EL (cell line): ENCODE data around the gene PHIP.
A peak's percentile ranks its signal among the peaks of the same experiment; 100 is the strongest.
"Not testable (repeated sequence)": the region's sequence is repeated elsewhere in the genome, so short reads cannot be mapped to it uniquely, and the experiment has no call there.

Experiments used
- DNase-seq: peaks from one replicate; pipeline ENCODE4 v3.0.0-alpha.2; 2016

PHIP gene

DNA sequence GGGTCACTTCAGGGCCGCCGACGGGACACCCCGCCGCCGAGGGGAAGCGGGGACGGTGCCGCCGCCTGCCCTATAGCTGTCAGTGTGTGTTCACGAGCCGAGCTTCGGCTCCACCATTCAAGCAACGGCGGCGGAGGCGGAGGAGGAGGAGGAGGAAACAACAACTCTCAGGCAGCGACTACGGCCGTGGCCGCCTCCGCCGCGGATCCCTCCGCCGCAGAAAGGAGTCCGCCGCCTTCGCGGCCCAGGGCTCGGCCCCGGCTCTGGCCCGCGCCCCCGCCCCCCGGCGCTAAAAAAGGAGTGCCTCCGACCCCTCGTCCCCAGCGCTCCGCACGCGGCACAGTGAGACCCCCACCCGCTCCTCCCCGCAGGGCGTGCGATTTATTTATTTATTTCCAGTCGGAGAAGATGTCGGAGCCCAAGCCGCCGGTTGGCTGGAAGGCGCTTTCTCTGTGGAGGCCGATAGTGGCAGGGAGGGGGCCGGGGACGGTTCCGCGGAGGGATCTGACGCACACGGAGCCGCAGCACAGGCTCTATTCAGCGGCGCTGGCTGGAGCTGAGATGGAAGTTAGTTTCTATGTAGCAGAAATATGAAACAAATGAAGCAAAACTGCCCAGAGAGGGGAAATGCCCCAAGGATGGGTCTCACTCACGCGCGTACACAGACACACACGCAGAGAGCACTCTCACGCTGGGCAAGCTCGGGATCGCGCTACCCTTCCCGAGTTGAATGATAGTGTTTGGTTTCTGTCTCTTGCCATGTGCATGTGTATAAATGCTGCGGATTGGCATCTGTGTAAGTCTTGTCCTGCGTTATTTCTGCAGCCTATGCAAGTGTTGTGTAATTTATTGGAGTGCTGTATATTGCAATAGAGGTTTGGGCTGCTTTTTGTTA lies at the start of gene PHIP:
Gene PHIP (minus strand): TSS at position 180 of the 895 bp plus-strand sequence. CDS start 186 bp downstream, outside the sequence.
- DNase-seq = peak; percentile 96

DNA sequence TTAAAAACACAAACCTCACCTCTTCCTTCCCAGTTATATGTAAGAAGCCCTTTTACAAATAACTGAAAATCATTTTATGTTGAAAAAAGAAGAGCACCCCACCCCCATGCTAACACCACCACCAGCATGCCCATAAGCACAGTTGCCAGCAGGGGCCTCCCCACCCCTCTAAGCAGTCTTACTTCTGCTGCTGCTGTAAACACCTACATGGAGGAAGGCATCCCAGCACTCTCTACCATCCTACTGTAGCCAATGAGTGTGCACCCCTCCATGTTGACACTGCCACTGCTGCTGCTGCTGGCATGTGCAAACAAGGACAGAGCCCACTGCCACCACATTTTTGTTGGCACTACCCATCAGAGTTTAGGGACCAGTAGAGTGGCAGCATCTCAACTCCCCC lies 49.6 kb upstream of the PHIP start:
- DNase-seq = no peak

DNA sequence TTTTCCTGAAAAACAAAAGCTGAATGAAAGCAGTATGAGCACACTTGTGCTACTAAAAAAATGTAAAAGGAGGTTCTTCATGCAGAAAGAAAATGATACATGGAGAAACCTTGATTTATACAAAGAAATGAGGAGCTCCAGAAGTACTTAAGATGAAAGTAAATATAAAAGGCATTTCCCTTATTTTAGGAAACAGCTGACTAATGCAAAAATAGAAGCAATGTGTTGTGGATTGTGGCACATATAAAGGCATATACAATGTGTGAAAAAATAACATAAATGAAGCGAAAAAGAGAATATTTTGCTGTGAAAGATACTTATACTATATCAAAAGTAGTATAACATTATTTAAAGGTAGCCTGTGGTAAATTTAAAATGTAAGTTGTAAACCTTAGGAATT lies 41.2 kb upstream of the PHIP start:
- DNase-seq = no peak

DNA sequence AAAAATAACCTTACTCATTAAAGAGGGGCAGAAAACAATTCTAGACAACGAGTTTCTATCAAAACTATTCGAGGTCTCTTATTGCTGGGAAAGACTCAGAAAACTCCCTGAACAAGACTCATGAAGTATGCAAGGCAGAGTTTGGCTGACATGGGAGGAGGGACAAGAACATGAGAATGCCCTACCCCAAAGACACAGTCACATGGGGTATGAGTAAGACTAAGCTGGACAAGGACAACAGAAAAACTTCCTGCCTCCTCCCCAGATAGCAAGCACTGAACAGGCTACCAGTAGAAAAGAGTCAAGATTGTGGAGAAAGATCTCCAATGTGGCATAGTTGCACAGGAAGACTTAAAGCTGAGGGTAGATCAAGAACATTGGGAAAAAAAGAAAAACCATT lies 39.7 kb upstream of the PHIP start:
- no peak for DNase-seq

DNA sequence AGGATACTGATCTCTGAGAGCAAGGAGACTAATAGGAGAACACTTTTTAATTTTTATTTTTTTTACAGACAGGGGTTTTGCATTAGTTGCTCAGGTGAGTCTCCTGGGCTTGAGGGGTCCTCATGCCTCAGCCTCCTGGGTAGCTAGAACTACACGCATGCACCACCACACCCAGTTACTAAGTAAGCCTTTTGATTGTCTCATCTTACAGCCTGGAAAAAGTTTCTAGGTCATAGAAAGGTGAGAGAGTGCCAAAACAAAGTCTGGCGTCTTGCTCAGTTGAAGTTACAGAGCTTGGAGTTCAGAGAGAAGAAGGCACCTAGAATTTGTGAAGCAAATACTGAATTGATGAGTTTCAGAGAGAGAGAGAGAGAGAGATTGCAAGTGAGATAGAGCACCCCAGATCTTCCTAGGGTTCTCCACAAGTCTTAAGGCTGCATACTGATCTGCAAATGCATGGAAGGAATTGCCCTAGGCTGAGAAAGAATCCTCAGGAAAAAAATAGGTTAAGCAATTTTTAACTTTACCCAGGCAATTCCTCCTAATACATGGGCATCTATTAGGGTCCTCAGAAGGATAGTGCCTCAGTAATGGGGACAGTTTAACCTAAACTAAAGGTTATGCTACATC lies 37.6 kb upstream of the PHIP start:
- DNase-seq = no peak

DNA sequence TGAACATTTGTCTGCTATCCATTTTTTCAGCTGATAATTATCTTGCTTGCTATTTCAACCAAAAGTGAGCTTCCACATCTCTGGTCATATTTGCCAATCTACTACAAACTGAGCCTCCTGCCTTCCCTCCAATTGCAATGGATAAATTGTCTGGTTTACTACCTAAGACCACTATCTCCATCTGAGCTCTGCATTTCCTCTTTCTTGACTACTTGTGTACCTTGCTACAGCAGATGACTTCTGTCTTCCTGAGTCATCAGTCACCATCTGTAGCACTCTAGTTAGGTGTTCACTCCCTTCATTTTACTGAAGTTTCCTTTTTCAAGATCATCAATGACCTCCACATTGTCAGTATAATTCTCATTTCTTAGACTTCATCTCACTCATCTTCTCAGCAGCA lies 33.5 kb upstream of the PHIP start:
- DNase-seq = no peak

DNA sequence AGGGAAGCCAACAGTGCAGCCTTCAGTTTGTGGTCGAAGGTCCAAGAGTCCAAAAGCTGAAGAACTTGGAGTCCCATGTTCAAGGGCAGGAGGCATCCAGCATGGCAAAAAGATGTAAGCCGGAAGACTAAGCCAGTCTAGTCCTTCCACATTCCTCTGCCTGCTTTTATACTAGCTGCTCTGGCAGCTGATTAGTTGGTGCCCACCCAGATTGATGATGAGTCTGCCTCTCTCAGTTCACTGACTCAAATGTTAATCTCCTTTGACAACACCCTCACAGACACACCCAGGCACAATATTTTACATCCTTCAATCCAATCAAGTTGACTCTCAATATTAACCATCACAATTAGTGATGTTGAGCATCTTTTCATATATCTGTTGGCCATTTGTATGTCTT lies 23.1 kb upstream of the PHIP start:
- no peak for DNase-seq

DNA sequence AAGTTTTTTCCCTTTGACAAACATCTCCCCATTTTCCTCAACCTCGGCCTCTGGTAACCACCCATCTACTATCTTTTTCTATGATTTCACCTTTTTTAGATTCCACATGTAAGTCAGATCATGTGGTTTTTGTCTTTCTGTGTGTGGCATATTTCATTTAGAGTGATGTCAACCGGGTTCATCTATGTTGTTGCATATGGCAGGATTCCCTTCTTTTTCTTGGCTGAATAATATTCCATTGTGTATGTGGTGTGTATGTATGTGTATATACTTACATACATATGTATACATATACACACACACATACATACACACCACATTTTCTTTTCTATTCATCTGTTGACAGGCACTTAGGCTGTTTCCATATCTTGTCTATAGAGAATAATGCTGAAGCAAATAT lies 22.2 kb upstream of the PHIP start:
- no peak for DNase-seq

DNA sequence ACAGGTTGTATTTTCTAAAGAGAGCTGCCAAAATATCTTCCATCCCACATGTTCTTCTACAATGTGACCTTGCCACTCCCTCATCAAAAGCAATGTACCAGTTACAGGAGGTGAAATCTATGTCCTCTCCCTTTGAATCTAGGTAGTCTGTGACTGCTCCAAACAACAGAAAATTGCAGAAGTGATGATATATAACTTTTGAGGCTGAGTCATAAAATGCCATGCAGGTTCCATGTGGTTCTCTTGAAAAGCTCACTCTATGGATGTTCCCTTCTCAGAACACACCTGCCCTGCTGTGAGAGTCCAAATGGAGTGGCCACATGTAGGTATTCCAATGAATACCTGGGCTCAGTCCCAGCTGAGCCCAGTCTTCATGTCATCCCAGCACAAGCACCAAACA lies 16.9 kb upstream of the PHIP start:
- no peak for DNase-seq

DNA sequence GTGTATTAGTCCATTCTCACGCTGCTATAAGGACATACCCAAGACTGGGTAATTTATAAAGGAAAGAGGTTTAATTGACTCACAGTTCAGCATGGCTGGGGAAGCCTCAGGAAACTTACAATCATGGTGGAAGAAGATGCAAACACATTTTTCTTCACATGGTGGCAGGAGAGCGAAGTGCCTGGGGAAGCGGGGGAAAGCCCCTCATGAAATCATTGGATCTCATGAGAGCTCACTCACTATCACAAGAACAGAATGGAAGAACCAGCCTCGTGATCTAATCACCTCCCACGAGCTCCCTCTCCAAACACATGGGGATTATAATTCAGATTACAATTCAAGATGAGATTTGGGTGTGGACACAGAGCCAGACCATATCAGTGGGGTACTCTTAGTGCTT lies 13.7 kb upstream of the PHIP start:
- not testable (repeated sequence) for DNase-seq

DNA sequence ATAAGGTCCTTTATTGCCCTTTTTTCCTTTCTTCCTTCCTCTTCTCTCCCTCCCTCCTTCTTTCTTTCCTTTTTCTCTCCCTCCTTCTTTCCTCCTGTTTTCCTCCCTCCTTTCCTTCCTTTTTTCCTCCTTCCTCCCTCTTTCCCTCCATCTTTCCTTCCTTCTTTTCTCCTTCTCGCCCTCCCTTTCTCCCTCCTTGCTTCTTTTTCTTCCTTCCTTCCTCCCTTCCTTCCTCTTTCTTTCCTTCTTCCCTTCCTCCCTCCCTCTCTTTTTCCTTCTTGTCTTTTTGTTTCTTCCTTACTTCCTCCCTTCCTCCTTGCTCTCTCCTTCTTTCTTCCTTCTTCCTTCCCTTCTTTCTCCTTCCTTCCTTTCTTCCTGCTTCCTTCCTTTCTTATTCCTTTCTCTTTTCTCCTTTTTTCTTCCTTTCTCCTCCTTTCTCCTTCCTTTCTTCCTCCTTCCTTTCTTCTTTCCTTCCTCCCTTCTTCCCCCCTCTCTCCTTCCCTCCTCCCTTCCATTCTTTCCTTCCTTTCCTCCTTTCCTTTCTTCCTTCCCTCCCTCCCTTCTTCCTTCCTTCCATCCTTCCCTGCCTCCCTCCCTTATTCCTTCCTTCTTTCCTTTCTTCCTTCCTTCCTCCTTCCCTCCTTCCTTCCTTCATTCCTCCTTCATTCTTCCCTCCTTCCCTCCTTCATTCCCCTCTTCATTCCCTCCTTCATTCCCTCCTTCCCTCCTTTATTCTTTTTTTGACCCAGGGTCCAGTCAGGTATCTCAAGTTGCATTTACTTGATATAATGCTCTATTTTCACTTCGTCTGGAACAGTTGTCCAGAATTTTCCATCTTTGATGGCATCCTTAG lies 11.7 kb upstream of the PHIP start:
- DNase-seq = no peak

DNA sequence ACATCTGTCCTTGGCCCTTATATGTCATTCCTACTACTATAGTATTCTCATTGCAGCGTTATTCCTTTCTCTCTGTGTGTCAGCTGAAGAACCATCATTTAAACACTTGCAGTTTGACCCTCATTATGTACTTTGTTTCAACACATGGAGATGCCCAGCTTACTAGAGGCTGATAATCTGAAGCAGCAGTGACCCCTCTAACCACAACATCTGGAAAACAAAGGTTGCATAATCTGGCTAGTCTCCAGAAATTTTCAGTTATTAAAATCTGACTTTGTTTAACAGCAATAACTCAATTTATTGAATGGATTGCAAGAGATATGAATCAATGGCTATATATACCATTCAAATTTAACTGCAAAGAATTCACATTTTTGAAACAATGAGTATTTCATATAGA lies 6.6 kb upstream of the PHIP start:
- DNase-seq = no peak

DNA sequence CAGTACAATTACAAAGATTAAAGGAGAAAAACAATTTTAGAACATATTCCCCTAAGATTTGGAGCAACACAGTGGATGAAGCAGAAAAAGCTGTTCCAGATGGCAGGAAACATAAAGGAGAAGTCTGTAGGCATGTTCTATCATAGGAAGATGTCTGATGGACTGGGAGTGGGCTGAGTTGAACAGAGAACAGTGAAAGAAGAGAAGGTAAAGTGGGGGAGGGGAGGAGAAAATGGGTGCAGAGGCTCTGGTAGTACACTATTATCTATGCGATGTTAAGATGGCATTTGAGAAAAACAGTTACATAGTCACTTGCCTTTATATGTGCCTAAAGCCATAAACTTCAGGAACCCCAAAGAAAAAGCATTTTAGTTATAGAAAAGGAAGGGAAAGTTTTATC lies 4.2 kb upstream of the PHIP start:
- DNase-seq = no peak

DNA sequence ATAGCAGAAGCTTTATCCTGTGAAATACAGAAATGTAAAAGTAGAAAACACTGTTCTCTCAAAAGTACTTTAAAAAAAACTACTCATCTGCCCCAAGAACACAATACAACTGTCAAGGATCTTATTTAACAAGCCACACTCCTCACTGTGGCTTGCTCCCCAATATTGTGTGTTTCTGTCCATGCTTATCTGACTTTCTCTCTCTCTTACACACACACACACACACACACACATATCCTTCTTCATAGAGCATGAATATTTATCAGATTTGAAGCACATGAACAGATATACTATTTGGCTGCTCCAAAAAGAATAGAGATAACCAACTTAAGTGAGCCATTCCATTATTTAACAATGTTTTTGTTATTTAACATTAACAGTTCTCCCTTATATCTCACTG lies 3.6 kb upstream of the PHIP start:
- no peak for DNase-seq

DNA sequence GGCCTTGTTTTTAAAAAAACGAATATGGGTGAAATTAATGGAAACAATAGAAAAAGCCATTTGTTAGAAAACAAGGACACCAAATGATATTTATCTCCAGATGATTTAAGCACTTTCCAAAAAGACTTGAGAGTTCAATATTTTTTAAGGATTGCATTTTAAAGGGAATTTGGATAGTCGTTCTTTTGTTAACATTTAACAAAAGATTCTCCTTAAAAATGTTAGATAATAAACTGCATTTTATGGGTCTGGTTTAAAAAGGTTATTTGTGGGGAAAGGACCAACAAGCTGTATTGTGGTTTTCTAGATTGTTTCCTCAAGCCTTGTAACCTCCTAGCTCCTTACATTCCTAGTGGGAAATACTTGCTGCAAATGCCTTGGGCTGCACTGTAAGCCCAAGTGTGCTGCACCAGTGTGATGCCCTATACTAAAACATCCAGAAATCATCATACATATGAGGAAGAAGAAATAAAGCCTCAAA lies 1.5 kb upstream of the PHIP start:
- DNase-seq = peak; percentile 5

DNA sequence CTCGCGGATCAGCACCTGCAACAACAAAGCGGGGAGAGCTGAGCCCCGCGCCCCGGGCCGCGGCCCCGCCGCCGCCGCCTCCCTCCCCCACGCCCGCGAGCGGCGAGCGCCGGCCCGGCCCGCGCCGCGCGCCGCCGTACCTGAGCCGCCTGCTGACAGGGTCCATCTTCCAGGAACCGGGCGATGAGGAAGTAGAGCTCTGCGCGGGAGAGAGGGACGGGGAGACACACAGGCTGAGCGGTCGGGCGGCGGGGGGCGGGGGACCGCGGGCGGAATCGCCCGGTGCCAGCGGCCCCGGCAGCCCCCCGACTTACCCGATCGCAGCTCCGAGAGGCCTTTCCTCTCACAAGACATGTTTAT lies 359 bp downstream of the PHIP start:
- no peak for DNase-seq

DNA sequence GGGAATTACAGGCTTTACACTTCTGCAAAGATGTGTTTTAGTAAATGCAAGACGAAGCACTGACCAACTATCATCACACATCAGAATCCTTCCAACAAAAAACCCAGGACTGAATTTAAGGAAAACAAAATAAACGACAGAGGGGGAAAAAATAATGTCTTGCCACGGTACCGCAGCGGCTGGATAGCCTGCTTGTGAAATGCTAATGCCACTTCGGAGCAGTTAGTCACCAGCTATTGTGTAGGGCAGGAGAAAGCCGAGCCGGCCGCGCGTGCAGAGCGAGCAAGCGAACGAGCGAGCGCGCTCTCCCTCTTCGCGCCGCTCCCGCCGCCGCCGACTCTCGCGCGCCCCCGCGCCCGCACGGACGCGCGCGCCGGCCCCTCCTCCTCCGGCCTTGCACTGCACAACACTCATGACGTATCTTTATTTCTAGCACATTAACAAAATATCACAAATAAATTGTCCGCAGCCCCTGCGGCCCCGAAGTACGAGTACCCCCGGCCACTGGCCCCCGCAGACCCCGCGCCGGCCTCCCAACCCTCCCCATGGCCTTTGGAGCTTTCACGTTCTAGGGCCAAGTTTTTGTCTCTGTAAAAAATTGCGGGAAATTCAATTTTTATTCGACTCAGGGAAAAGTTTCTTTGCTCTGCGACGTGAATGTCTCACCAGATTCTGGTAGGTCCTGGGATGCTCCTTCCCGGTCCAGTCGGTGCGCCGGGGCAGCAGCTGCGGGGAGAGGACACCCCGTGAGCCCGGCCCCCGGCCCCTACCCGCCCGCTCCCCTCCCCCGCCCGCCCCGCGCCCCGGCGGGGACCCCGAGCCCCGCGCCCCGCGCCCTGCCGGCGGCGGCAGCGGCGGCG lies 1.0 kb downstream of the PHIP start:
- DNase-seq = peak; percentile 95

DNA sequence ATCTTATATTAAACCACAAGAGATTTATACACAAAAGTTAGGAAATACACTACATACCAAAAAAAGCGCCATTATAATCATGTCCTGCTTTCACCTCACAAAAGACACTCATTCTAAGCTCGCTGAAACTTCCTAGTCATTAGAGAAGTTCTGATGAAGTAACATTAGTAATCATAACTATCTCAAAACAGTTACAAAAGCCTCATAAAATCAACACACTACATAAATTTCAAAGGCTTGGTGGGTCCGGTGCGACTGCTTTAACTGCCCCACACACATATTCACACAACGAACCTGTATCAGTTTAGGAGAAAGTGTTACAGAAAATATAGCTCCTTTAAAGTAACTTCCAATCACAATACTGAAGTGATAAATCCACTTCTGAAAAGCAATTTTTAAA lies 1.9 kb downstream of the PHIP start:
- peak; percentile 13 for DNase-seq

DNA sequence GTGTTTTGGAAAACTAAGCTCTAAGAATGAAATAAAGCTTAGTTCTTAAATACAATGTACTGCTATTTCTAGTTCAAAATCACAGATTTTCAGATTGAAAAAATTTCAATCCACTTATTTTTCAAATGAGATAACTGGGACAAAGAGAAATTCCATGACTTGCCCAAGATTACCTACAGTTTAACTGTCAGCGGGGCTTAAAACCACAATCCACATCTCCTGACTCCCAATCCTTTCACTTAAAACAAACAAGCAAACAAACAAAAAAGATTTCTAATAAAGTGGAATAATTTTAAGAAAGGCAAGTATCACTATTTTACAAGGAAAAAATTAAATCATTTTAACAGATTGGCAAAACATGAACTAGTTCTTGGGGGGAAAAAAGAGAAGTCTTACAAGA lies 4.2 kb downstream of the PHIP start:
- no peak for DNase-seq

DNA sequence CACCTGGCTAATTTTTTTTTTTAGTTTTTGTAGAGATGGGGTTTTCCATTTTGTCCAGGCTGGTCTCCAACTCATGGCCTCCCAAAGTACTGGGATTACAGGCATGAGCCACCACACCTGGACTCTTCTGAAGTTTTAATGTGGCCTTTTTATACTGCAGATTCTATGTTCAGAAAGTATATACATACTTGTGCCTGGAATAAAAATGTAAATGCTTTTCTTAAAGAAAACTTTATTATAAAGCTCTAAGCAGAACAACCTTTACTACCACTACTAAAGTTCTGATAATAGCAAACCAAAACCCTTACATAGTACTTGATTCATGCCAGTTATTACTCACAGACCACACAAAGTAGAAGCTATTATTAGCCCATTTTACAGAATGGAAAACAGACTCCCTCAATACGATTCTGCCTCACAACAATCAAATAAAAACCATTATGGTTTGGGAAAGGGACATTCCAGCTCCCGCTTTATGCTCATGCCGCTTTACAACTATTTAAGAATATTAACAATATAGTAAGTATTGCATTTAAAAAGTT lies 5.3 kb downstream of the PHIP start:
- DNase-seq = no peak

DNA sequence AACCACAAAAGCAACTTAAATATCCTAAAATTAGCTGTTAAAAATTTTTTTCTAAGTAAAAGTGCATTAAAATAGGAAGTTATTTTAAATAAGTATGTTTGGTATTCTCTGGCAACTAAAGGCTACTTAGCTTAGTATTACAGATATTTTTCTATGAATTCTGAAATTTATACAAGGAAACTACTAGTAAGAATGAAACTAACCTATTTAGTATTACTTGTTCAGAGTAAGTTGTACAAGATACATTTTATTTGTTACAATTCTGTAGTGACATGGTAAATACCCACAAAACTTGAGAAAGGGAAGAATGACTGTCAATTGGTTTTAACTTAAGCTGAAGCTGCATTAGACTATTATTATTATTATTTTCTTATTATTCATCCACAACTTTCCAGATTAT lies 6.5 kb downstream of the PHIP start:
- DNase-seq = no peak

DNA sequence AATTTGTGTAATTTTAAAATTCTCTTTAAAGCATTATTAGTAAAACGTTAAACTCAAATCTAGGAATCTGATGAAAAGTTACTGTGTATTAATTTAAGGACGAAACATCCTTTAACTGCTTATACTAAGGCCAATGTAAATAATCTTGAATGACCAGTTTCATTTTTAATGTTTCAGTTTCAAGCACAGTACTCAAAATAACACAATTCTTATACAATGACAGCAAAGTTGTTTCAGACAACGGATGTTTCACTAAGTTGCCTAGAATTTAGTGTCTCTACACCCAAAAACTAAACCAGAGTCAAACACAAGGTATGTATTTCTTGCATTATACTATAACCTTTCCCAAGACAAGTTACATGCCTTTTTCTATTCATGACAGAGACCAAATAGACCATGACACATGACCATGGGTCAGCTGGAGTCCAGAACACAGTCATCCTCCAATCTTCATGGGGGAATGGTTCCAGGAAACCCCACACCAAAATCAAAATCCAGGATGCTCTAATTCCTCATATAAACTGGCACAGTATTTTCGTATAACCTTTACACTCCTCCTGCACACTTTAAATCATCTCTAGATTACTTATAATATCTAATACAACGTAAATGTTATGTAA lies 7.7 kb downstream of the PHIP start:
- peak; percentile 2 for DNase-seq
